ENCODE results near the gene ZMAT2.
A peak's percentile ranks its signal among the peaks of the same experiment; 100 is the strongest.

Gene ZMAT2

GRCh38 chr5:140725799-140726471 lies 25.7 kb downstream of the ZMAT2 start:
- ATAC-seq (ENCODE audit: insufficient read depth, low read depth): peak; percentile 24; the same call in 1 of the 3 replicates
- no peaks in the 10 kb centered on the region for H3K27me3 ChIP-seq (ENCODE audit: insufficient read depth, low read length, poor library complexity)
- no peaks in the 10 kb centered on the region for H3K9me3 ChIP-seq (ENCODE audit: insufficient read depth, low read length, severe bottlenecking)
- H4K20me1 ChIP-seq (ENCODE audit: insufficient read depth, low read length): no peaks in the 10 kb centered on the region
- no peaks in the 10 kb centered on the region for H3K36me3 ChIP-seq (ENCODE audit: insufficient read depth, low read length)
- no peak overlapping the region for H3K4me2 ChIP-seq (ENCODE audit: insufficient read depth, low read length)
- H2AFZ ChIP-seq (ENCODE audit: low read depth, low read length): no peak overlapping the region
- no peak overlapping the region for H3K9ac ChIP-seq (ENCODE audit: low read depth, low read length)
- H3K4me3 ChIP-seq (ENCODE audit: low read depth in 1 of 2, low read length in 2 of 2): no peak overlapping the region
- H3K79me2 ChIP-seq (ENCODE audit: insufficient read depth, low read length): no peaks in the 10 kb centered on the region
- TF ChIP-seq EZH2 (IDR thresholded peaks at IDR 0.05; ENCODE audit: borderline replicate concordance, low read depth, low read length, severe bottlenecking) (no peak), CTCF (IDR thresholded peaks at IDR 0.05; ENCODE audit: borderline replicate concordance, extremely low read depth, low read length, poor library complexity, severe bottlenecking) (no peak)
- no peaks in the 10 kb centered on the region for H3K4me1 ChIP-seq (ENCODE audit: insufficient read depth, low read length)
- DNase-seq: no peak
- no peak overlapping the region for H3K27ac ChIP-seq (ENCODE audit: low read length)

- DNase-seq: no peak
- Histone ChIP-seq H3K9ac (ENCODE audit: low read depth, low read length) (no peak overlapping the region), H3K9me3 (ENCODE audit: insufficient read depth, low read length, severe bottlenecking) (no peaks in the 10 kb centered on the region), H3K27ac (ENCODE audit: low read length) (no peak overlapping the region), H3K36me3 (ENCODE audit: insufficient read depth, low read length) (no peaks in the 10 kb centered on the region), H2AFZ (ENCODE audit: low read depth, low read length) (no peak overlapping the region), H3K79me2 (ENCODE audit: insufficient read depth, low read length) (no peaks in the 10 kb centered on the region), H4K20me1 (ENCODE audit: insufficient read depth, low read length) (no peaks in the 10 kb centered on the region), H3K4me3 (ENCODE audit: low read depth in 1 of 2, low read length in 2 of 2) (no peak overlapping the region), H3K4me1 (ENCODE audit: insufficient read depth, low read length) (no peaks in the 10 kb centered on the region), H3K27me3 (ENCODE audit: insufficient read depth, low read length, poor library complexity) (no peaks in the 10 kb centered on the region), H3K4me2 (ENCODE audit: insufficient read depth, low read length) (no peak overlapping the region)
- TF ChIP-seq CTCF (IDR thresholded peaks at IDR 0.05; ENCODE audit: borderline replicate concordance, extremely low read depth, low read length, poor library complexity, severe bottlenecking) (no peak), EZH2 (IDR thresholded peaks at IDR 0.05; ENCODE audit: borderline replicate concordance, low read depth, low read length, severe bottlenecking) (no peak)
- ATAC-seq (ENCODE audit: insufficient read depth, low read depth): no peak
These were observed 32.9 kb downstream of the ZMAT2 start for GRCh38 chr5:140733098-140733497.

GRCh38 chr5:140734354-140734753 lies 34.1 kb downstream of the ZMAT2 start:
- ATAC-seq (ENCODE audit: insufficient read depth, low read depth): no peak
- TF ChIP-seq EZH2 (IDR thresholded peaks at IDR 0.05; ENCODE audit: borderline replicate concordance, low read depth, low read length, severe bottlenecking): no peak
- no peak for TF ChIP-seq CTCF (IDR thresholded peaks at IDR 0.05; ENCODE audit: borderline replicate concordance, extremely low read depth, low read length, poor library complexity, severe bottlenecking)
- Histone ChIP-seq H3K36me3 (ENCODE audit: insufficient read depth, low read length) (no peaks in the 10 kb centered on the region), H4K20me1 (ENCODE audit: insufficient read depth, low read length) (no peaks in the 10 kb centered on the region), H3K27ac (ENCODE audit: low read length) (no peak overlapping the region), H3K9ac (ENCODE audit: low read depth, low read length) (no peak overlapping the region), H3K27me3 (ENCODE audit: insufficient read depth, low read length, poor library complexity) (no peaks in the 10 kb centered on the region), H3K4me3 (ENCODE audit: low read depth in 1 of 2, low read length in 2 of 2) (no peak overlapping the region), H3K9me3 (ENCODE audit: insufficient read depth, low read length, severe bottlenecking) (no peaks in the 10 kb centered on the region), H3K4me1 (ENCODE audit: insufficient read depth, low read length) (no peaks in the 10 kb centered on the region), H2AFZ (ENCODE audit: low read depth, low read length) (no peak overlapping the region), H3K4me2 (ENCODE audit: insufficient read depth, low read length) (no peak overlapping the region), H3K79me2 (ENCODE audit: insufficient read depth, low read length) (no peaks in the 10 kb centered on the region)
- DNase-seq: no peak
